NCI-H2107 treated with DMSO at 0.1 percent for 48 hours (cell line): Measurements from ENCODE around the gene INPP1.

ENCODE experiments used
- DNase-seq: peaks from one replicate; lab custom pipeline; 2025; ENCODE audit not compliant: unreplicated experiment; lab: John Stamatoyannopoulos, UW

INPP1 gene

DNA sequence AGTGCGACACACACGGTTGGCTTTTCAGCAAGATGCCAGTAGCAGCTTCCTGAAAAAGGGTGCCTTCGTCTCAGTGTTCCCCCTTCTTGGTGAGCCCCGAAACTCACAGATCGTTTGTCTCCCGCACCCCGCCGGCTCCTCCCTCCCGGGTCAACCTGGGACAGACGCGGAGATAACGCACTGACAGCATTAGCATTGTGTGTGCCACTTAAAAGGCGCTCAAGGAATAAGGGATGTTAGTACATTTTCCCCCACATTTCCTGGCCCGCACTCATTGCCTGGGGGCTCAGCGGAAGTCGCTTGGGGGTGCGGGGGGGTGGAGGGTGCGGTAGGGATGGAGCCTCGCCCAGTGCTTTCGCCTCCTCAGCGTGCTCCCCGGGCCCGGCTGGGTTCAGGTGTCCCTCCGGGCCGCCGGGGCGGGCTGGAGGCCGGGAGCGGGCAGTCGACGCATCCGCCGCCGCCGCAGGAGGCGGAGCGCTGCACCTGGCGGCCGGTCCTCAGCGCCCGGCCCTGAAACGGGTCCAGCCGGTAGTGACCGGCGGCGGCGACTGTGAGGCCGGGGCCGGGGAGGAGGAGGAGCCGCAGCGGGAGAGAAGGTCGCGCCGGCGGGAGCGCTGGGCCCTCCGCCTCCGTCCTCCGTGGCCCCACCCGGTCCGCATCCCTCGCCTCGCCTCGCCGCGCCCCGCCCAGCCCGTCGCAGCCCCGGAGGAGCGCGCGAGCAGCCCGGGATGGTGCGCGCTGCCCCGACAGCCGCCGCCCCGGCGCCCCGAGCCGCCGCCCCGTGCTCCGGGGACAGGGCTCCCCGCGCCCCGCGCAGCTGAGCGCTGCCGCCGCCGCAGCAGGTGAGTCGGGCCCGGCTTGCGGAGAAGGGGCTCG lies 64.5 kb downstream of the INPP1 start, which contains the start of gene MFSD6:
Gene MFSD6 (plus strand): TSS at position 694 of the 876 bp plus-strand sequence. CDS start 27,675 bp downstream, outside the sequence.
- DNase-seq, result peak; percentile 15

DNA sequence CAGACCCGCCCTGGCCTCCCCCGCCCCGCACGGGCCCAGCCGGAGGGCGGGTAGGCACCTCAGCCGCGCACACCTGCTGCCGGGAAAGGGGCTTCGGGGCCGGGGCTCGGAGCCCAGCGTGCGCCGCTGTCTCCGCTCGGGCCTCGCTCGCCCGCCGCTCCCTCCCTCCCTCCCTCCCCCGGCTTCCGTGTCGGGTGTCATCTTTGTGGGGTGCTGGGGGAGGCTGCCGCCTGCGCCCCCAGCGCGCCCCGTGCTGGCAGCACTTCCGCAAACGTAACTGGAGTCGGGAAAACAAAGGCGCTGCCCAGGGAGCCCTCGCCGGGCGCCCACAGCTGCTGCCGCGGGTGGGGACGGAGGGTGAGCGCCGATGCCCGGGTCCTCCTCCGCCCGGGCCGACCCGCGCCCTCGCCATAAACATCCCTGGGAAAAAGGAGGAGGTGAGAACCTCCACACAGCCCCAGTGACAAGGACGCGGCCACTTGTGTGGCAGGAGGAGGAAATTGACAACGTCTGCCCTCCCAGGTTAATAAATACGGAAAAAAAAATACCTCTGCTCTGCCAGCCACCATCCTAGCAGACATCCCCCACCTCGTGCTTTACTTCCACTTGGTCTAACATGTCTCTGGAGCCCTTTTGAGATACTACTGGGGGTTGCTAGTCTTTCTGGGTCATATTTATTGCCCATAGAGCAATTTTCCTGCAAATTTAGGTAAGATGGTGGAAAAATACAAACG lies 65.3 kb downstream of the INPP1 start:
- DNase-seq, result peak; percentile 65

DNA sequence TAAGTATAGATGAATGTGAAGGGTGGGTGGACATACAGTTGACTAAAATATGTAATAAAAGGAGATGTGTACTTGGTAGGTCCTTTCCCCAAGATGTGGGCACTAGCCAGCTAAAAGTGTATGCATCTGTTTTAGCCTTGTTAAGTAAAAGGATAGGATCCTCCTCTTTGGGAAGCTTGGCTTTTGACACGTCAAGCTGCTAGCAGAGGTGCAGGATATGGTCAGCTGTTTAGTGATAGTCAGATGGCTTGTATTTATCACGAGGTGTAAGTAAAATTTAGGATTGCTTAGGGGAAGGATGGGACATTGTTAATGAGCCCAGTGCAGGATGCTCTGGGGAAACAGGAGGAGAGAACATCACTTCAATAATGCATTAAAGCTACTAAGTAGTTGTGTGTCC lies 66.2 kb downstream of the INPP1 start:
- DNase-seq, result peak; percentile 11

DNA sequence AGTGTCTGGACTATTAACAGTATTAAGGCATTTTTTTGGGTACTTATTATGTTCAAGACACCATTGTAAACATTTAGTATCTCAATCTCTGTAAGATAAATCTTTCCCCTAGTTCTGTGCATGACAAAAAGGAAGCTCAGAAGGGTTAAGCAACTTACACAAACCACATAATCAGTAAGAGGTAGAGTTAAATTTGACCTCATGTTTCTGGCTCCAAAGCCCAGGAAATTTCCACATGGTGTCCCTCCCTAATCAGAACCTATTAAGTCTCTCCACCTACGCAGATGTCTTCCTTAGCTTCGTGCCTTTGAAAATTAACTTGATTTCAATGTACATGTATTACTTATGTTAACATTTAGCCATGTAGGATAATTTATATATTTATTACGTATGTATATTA lies 66.8 kb downstream of the INPP1 start:
- no peak for DNase-seq

DNA sequence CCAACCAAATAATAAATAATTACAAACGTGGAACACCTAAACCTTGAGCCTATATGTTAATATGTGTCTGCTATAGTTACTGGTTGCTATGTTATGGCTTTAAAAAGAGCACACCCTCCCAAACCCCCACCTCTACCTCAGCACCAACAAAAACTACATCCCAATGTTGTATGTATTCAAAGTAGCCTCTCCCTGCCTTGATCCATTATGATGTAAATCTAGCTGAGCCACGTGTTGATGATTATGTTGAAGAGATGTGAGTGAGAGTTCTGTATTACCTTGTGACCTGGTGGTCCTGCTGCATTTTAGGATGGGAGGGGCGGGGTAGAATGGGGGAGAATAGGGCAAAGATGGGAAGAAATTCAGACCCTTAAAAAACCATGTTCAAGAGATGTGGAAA lies 69.6 kb downstream of the INPP1 start:
- no peak for DNase-seq

DNA sequence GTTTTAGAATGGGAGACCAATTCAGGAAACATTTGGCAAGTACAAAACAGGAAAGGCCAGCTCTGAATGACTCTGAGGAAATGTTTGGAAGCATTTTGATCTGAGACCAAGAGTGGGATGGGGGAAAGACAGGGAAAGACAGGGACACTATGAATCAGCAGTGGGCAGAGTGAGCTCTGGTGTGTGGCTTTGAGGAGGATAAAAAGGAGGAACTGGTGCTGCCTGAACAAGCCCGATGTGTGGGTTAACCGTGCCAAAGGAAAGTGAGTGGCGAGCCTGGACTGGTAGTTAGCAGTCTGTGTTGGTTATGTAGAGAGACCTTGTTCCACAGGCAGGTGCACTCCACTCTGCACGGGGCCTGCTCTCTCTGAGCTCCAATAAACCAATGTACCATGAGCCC lies 70.0 kb downstream of the INPP1 start:
- peak; percentile 22 for DNase-seq

DNA sequence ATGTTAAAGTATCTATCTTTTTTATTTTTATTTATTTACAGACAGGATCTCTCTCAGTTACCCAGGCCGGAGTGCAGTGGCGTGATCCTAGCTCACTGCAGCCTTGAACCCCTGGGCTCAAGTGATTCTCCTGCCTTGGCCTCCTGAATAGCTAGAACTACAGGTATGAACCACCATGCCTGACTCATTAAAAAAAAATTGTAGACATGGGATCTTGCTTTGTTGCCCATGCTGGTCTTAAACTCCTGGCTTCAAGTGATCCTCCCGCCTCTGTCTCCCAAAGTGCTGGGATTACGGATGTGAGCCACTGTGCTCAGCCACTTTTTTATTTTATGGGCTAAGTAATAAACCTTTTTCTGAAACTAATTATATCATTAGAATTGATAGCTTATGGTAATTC lies 71.9 kb downstream of the INPP1 start:
- DNase-seq, result no peak

DNA sequence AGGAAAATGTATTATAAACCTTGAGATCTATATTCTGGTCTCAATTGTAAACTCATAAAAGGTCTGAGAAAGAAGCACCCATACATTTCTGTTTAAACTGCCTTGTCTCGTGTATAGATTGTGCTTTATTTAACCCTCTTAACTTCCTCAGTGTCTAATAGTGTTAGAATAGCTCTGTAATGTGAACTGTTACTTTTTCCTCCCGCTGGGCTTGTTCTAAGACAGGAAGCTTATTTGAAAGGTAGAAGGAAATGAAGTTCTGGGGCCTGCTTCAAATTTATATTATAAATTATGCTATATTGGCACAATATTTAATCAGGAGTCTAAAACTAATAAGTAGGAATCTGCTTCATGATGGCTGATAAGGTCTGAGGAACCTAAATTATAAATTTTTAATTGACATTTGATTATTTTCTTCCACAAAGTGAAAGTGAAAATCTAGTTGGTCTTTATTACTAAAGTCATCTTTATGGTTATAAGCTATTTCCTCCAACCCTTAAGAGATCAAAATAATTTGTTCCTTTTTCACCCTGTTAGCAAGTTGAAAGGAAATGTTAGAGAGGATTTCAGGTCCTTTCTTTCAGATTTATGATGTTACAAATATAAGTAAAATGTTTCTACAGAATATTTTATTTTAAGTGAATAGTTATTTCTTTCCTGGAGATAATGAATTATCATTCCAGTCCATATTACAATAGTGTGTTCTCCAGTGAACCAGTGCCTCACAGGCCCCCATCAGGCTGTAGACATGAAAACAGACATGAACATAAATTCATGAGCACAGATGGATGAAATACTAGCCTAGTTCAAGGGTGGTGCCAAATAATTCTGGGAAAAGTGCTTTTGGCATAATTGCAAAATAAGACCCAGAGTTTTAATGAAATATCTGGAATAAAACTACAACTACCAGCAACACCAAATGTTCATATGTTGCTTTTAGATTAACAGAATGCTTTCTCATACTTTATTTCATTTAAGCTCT lies 72.7 kb downstream of the INPP1 start:
- DNase-seq, result no peak

DNA sequence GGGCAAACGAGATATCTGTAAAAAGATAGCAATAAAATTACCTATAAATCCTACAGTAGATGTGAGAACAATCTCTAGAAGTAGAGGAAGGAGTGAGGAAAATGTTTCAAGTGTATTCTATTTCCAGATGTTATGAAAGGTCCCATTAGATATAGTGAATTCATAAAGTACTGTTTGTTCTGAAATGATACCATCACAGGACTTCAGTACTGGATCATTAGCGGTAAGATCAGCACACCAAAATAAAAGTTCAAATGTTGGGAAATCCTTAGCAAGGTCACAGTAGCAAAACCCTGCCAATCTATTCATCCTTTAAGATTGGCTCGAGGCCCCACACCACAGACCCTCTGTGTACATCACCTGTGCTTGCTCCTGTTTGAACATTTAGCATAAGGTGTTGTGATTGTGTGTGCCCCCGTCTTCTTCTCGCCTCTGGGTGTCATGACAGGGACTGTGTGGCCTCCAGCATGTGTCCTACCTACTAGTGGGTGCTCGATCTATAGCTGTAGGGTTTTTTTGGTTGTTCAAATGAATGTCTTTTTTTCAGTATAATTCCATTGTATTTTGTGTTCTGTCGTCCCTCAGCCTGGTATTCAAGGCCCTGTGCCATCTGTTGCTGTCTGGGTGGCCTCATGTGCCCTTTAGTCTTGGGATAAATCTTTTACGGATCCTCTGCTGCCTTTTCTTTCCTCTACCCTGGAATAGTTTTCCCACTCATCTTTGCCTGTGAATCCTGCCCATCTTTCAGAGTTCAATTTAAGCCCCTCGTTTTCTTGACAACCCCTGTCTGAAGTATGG lies 73.9 kb downstream of the INPP1 start:
- no peak for DNase-seq

DNA sequence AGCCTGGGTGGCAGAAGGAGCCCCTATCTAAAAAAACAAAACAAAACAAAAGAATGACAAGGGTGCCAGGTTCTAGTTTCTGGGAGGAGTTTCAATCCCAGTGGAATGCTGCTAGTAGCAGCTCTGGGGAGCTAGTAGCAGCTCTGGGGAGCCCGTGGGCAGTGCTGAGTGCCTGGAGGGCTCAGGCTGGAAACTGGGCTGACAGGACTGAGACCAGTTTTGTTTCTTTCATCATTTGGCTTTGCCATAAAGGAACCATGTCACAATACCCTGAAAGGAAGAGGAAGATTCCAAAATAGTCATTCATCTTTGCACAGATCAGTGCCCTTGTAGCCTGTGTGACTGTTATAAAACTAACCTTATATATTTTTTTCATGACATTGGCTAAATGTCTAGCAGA lies 75.3 kb downstream of the INPP1 start:
- no peak for DNase-seq

DNA sequence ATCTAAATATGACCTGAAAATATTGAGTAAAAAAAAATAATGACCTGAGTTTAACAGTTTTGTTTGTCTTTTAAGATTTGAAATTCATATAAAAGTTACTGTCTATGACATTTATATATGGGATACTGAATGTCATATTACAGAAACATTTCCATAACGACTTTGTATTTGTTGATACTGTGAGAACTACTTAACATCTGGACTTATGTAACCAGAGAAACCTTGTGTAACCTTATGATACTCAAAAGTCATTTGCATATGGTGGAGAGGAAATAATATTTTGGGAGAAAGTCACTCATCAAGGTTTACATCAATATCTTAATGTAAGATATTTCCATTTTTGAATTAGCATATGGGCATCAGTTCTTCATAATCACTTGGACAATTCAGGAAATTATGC lies 77.4 kb downstream of the INPP1 start:
- DNase-seq, result no peak
